GM13977 (cell line): Measurements from ENCODE around the gene CENPK.

Experiments used
- DNase-seq: peaks from one replicate; pipeline ENCODE4 v3.0.0; 2012; ENCODE audit warnings: low spot score
- CTCF ChIP-seq: IDR thresholded peaks from 2 replicates; pipeline ENCODE4 v1.5.1; 2012; ENCODE audit warnings: mild to moderate bottlenecking, control low read depth; ENCODE audit not compliant: insufficient read depth; ENCODE audit errors: extremely low read depth, missing control alignments
- in situ Hi-C: fragments of 300-500 bp; cut with MboI; formaldehyde crosslinking; loops from one replicate; pipeline ENCODE4 v1.12.0; 2022; ENCODE audit warnings: low sequenced_read_pairs, low pct_unique_long_range_greater_than_20kb, mixed read lengths, inconsistent platforms; ENCODE audit not compliant: unreplicated experiment

The CENPK gene

GRCh38 chr5:65480306-65480865, 82.6 kb downstream of the CENPK start:
- no peak for DNase-seq
- no peak for TF ChIP-seq CTCF
- in situ Hi-C loops, result loop anchor here (10.0 to 25.0 kb wide), 4 partner anchors 393 to 843 kb away; no protein-coding TSS in a partner anchor

- no peak for TF ChIP-seq CTCF
- in situ Hi-C loops, result loop anchor here (25.0 kb wide), 2 partner anchors 392 to 842 kb away; no protein-coding TSS in a partner anchor
- DNase-seq, result no peak
Measured at GRCh38 chr5:65479527-65479926, 83.4 kb downstream of the CENPK start.

GRCh38 chr5:65478336-65478735, 84.6 kb downstream of the CENPK start:
- TF ChIP-seq CTCF, result no peak
- in situ Hi-C loops, result loop anchor here (25.0 kb wide), 2 partner anchors 391 to 841 kb away; no protein-coding TSS in a partner anchor
- no peak for DNase-seq

GRCh38 chr5:65475895-65476294, 87.1 kb downstream of the CENPK start:
- in situ Hi-C loops, result loop anchor here (25.0 kb wide), 2 partner anchors 389 to 839 kb away; no protein-coding TSS in a partner anchor
- TF ChIP-seq CTCF, result no peak
- DNase-seq, result no peak

- no peak for TF ChIP-seq CTCF
- no peak for DNase-seq
- in situ Hi-C loops, result loop anchor here (25.0 kb wide), 2 partner anchors 388 to 838 kb away; no protein-coding TSS in a partner anchor
Measured at GRCh38 chr5:65475336-65475735, 87.6 kb downstream of the CENPK start.

GRCh38 chr5:65474130-65474711, 88.7 kb downstream of the CENPK start:
- no peak for TF ChIP-seq CTCF
- DNase-seq, result no peak
- in situ Hi-C loops, result no loop called here
